K562 (cell line): Measurements from ENCODE around the gene HMSD.

ENCODE experiments used
- ASH1L ChIP-seq: fragments of 450-650 bp; IDR thresholded peaks from 2 replicates; pipeline ENCODE4 v1.6.1; 2018; ENCODE audit warnings: borderline replicate concordance, mild to moderate bottlenecking, low read depth; ENCODE audit not compliant: partially characterized antibody
- BMI1 ChIP-seq: fragments of 150-350 bp; IDR thresholded peaks from 2 replicates; pipeline ENCODE4 v1.6.1; 2014; ENCODE audit warnings: low read length
- CTCF ChIP-seq, 3 experiments: IDR thresholded peaks in 2 of 3; conservative IDR thresholded peaks in 1 of 3; 2 replicates each; pipeline ENCODE4 v1.5.1; 2011 to 2012; ENCODE audit warnings: low read length in 3 of 3, mild to moderate bottlenecking in 3 of 3, control low read depth in 2 of 3, improper control_type of control experiment in 1 of 3, inconsistent platforms in 1 of 3, low read depth in 1 of 3, mixed read lengths in 1 of 3, moderate library complexity in 1 of 3; ENCODE audit not compliant: insufficient read depth in 2 of 3
- GABPA ChIP-seq: fragments of 200-800 bp; sonication (Bioruptor generic); conservative IDR thresholded peaks from 2 replicates; pipeline ENCODE4 v1.6.1; 2016; ENCODE audit warnings: low read depth, missing genetic modification characterization, missing compliant biosample characterization
- GATAD2A ChIP-seq: fragments of 450-650 bp; IDR thresholded peaks from 2 replicates; pipeline ENCODE4 v1.6.1; 2017
- HDAC3 ChIP-seq: fragments of 450-650 bp; IDR thresholded peaks from 2 replicates; pipeline ENCODE4 v1.6.1; 2018; ENCODE audit warnings: borderline replicate concordance, mild to moderate bottlenecking, moderate library complexity; ENCODE audit not compliant: partially characterized antibody
- HDAC6 ChIP-seq: IDR thresholded peaks from 2 replicates; pipeline ENCODE4 v1.6.1; 2012; ENCODE audit warnings: low read depth, mild to moderate bottlenecking, control low read depth, inconsistent platforms, low read length, moderate library complexity
- MAFF ChIP-seq: IDR thresholded peaks from 2 replicates; pipeline ENCODE4 v1.6.1; 2012; ENCODE audit warnings: low read length, improper control_type of control experiment
- NRF1 ChIP-seq, 2 experiments: fragments of 450-650 bp; IDR thresholded peaks in 1 of 2; conservative IDR thresholded peaks in 1 of 2; 2 replicates each; pipeline ENCODE4 v1.6.1; 2014; ENCODE audit warnings: mild to moderate bottlenecking in 2 of 2
- POLR2A ChIP-seq: fragments of 450-650 bp; conservative IDR thresholded peaks from 2 replicates; pipeline ENCODE4 v1.6.1; 2016
- SMARCA4 ChIP-seq: fragments of 450-650 bp; IDR thresholded peaks from 2 replicates; pipeline ENCODE4 v1.6.1; 2016
- YY1 ChIP-seq, 3 experiments: IDR thresholded peaks; 2 replicates each; pipeline ENCODE4 v1.6.1; 2011; ENCODE audit warnings: low read length in 2 of 3, mild to moderate bottlenecking in 2 of 3, moderate library complexity in 2 of 3, borderline replicate concordance in 1 of 3, control low read depth in 1 of 3, low read depth in 1 of 3; ENCODE audit not compliant: insufficient read depth in 3 of 3, insufficient replicate concordance in 2 of 3, control insufficient read depth in 1 of 3, insufficient read length in 1 of 3; ENCODE audit errors: extremely low read depth in 1 of 3
- ZSCAN29 ChIP-seq: fragments of 450-650 bp; IDR thresholded peaks from 2 replicates; pipeline ENCODE4 v1.6.1; 2017

DNA sequence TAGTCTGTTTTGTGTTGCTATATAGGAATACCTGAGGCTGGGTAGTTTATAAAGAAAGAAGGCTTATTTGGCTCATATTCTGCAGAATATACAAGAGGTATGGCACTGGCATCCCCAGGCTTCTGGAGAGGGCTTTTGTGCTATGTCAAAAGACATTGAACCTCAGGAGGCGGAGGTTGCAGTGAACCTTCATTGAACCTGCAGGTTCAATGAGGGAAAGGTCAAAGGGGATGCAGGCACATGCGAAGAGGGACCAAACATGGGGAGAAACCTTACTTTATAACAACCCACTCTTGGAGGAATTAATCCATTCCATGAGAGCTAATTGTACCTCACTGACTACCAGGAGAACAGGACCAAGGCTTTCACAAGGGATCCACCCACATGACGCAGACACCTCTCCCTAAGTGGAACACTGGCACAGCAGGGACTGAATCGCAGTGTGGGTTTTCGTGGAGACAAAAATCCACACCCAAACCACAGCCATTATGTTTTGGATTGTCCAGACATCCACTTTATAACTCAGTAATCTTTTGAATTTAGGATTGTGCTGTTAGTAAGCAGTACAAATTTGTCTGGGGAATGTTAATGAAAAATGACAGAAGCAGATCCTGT lies 16.7 kb downstream of the HMSD start:
- no peak for TF ChIP-seq HDAC6
- no peak for TF ChIP-seq POLR2A
- TF ChIP-seq GABPA, result no peak
- TF ChIP-seq NRF1 (conservative IDR thresholded peaks at IDR 0.05 in 1 of 2, IDR thresholded peaks at IDR 0.05 in 1 of 2), result no peak
- no peak for TF ChIP-seq MAFF
- TF ChIP-seq BMI1, result no peak
- TF ChIP-seq GATAD2A, result no peak
- TF ChIP-seq YY1 (IDR thresholded peaks at IDR 0.05; ENCODE audit: borderline replicate concordance in 1 of 3, control insufficient read depth in 1 of 3, extremely low read depth in 1 of 3, insufficient read depth in 3 of 3, insufficient read length in 1 of 3, insufficient replicate concordance in 2 of 3, low read depth in 1 of 3, low read length in 2 of 3), result no peak
- TF ChIP-seq HDAC3, result no peak
- TF ChIP-seq ZSCAN29, result no peak
- TF ChIP-seq SMARCA4, result no peak
- no peak for TF ChIP-seq ASH1L
- no peak for TF ChIP-seq CTCF (IDR thresholded peaks at IDR 0.05 in 2 of 3, conservative IDR thresholded peaks at IDR 0.05 in 1 of 3; ENCODE audit: insufficient read depth in 2 of 3, low read depth in 1 of 3, low read length in 3 of 3)
